Stimulated activated CD4-positive, alpha-beta T cell treated with anti-CD3 and anti-CD28 coated beads, Interleukin-1b, Interleukin-23, amount 100 ng/mL, for 24 hours (primary cell): ENCODE results near the gene RFWD3.

ENCODE experiments used
- DNase-seq, 4 experiments: peaks; one replicate each; pipeline ENCODE4 v3.0.0-alpha.2; 2020; ENCODE audit warnings: low read depth in 4 of 4, low spot score in 1 of 4

RFWD3 gene

DNA sequence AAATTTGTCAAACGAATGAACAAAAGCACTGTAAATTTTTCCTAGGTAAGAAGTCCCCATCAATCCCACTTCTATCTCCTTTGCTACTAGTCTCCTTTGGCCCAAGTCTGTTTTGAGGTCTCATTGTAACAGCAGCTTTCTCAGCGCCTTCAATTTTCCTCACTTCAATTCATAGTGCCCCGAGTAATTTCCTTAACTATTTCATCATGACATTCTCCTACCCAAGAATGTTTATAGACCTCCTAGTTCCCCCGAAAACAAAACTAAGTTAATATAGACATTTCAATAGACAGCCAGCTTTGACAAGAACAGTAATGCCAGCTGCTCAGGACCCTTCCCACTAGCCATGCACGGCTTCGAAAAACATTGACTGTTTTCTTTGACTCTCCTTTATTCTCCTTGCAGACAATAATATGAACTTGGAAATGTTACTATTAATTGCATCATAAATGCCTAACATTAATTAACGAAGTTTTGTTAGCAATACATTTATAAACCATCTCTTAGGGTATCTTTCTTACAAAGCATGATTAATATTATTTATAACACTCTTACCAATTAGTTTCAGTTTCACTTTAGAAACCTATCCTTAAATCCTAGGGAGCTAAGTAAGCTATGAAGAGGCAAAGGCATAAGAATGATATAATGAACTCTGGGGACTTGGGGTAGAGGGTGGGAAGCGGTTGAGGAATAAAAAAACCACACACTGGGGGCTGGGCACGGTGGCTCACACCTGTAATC lies 82.6 kb downstream of the RFWD3 start:
- DNase-seq = no peak

- no peak for DNase-seq
Measured at GRCh38 chr16:74582970-74583369, 83.7 kb downstream of the RFWD3 start.

DNA sequence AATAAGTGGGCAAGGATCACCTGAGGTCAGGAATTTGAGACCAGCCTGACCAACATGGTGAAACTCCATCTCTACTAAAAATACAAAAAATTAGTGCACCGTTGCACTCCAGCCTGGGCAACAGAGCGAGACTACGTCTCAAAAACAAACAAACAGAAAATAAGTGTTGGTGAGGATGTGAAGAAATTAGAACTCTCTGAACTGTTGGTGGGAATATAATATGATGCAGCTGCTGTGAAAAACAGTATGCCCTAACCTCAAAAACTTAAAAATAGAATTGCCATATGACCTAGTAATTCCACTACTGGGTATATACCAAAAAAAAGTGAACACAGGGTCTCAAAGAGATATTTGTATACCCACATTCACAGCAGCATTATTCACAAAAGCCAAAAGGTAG lies 85.8 kb downstream of the RFWD3 start:
- DNase-seq = no peak

DNA sequence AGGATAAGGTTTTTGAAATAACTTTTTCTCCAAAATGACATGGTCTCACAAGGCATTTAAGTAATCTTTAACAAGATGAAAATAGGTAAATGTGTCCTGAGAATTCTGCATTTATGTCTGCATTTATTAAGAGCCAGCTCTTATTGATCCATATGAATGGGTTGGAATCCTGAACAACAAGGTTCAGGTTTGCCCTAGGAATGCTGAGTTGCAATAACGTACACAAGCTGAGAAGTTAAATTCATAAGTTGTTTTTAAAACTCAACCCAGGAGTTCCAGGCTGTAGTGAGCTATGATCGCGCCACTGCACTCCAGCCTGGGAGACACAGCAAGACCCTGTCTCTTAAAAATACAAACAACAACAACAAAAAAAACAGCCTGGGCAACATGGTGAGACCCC lies 87.8 kb downstream of the RFWD3 start:
- no peak for DNase-seq

- DNase-seq = no peak
Measured at GRCh38 chr16:74578433-74578832, 88.2 kb downstream of the RFWD3 start.

DNA sequence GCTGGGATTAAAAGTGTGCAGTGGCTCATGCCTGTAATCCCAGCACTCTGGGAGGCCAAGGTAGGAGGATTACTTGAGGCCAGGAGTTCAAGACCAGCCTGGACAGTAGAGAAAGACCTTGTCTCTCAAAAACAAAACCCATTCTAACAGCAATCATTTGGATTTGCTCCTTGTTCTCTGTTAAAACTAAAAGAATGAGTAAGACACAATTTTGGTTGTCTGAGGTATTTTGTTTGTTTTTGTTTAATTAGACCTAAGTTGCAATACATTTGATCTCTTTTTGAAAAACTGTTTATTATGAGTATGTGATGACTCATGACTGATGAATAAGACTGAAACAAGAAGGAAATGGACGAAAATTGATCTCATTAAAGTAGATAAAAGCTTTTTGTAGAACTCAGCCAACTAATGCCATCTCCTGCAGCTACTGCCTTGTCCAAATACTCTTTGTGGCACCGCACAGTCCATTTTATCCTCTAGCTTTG lies 88.8 kb downstream of the RFWD3 start:
- DNase-seq = no peak

DNA sequence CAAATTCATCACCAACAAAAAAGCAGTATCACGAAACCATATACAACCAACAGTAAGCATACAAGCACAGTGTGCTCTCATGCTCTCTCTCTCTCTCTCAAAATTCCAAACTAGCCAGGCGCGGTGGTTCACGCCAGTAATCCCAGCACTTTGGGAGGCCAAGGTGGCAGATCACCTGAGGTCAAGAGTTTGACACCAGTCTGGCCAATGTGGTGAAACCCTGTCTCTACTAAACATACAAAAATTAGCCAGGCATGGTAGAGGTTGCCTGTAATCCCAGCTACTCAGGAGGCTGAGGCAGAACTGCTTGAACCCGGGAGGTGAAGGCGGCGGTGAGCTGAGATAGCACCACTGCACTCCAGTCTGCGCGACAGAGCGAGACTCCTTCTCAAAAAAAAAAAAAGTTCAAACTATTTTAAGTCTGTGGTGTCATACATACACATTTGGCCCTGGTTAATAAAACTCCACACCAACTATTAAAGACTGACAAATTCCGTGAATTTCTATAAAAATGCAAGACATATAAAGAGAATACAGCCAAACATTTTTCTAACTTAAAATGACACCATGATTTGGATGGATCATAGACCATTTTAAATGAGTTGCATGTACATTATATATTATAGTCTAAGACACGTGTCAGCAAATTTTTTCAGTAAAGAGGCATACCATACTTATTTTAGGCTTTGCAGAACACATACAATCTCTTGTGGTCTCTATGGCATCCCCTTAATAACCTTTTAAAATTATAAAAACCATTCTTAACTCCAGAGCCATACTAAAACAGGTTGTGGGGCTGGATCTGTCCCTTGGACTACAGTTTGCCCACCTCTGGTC lies 90.7 kb downstream of the RFWD3 start:
- no peak for DNase-seq

DNA sequence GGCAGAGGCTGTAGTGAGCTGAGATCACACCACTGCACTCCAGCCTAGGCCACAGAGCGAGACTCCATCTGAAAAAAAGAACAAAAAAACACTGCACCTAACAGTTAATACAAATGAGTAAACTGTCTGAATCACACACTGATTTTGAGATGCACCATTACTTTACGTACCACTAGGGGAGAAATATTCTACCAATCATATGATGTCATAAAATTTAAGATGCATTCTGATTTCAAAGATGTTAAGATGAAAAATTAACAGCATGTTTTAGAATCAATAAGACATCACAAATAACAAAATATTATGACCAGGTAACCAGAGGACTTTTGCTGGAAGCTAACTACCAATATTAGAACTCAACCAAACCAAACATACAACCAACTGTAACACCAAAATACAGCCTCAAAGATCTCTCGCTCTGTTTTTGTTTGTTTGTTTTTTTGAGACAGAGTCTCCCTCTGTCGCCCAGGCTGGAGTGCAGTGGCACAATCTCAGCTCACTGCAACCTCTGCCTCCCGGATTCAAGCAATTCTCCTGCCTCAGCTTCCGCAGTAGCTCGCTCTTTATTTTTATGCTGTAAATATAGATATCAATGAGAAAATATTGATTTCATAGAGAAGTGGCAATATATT lies 91.4 kb downstream of the RFWD3 start:
- DNase-seq = no peak

DNA sequence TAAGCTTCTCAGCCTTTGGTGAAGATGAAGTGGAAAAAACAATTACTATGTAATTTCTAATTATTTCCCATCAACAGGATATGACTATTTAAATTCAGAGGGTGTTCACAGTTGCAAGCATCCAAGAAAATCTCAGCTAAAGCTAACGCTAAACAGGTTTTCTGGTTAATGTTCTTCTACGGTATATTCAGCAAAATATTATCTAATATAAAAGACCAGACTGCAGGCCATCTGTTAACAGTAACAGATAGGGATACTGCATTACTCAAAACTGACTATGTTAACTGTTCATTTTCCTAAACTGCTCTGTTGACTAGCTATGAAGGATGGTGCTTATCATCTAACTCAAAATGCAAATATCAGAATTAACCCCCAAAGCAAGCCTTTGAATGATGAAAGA lies 92.5 kb downstream of the RFWD3 start:
- DNase-seq = no peak

- no peak for DNase-seq
Measured at GRCh38 chr16:74573622-74574021, 93.1 kb downstream of the RFWD3 start.
